Vagina (tissue), 2 donors: ENCODE data around the gene DSTYK. TPM values are rescaled to one million over a fixed set of nuclear protein-coding genes. Genes with fewer than 3 reads are reported as not detected.

Experiments
- DNase-seq, 2 donors: peaks; one replicate each; pipeline ENCODE4 v3.0.0-alpha.2; 2017; ENCODE audit errors: extremely low spot score in 2 of 2
- H3K27ac ChIP-seq: fragments of 200-600 bp; sonication (generic); one replicate; pipeline ENCODE4 v1.5.1; 2019
- H3K27me3 ChIP-seq: fragments of 200-600 bp; sonication (generic); one replicate; pipeline ENCODE4 v1.5.1; 2019
- H3K36me3 ChIP-seq, 2 donors: fragments of 200-600 bp; sonication (generic); one replicate each; pipeline ENCODE4 v1.5.1; 2017 to 2019
- H3K4me1 ChIP-seq: fragments of 200-600 bp; sonication (generic); one replicate; pipeline ENCODE4 v1.5.1; 2019
- H3K4me3 ChIP-seq, 2 donors: fragments of 200-600 bp; sonication (generic); 1 replicate in 1 of 2; 2 replicates in 1 of 2; pipeline ENCODE4 v1.5.1; 2016 to 2019
- H3K9me3 ChIP-seq: fragments of 200-600 bp; sonication (generic); one replicate; pipeline ENCODE4 v1.5.1; 2019
- CTCF ChIP-seq, 3 experiments: fragments of 450-650 bp in 2 of 3; fragments of 200-600 bp in 1 of 3; sonication (generic) in 1 of 3; IDR thresholded peaks; one replicate each; pipeline ENCODE4 v1.5.1; 2017 to 2019; ENCODE audit warnings: antibody characterized with exemption in 3 of 3, mild to moderate bottlenecking in 2 of 3, moderate library complexity in 2 of 3
- POLR2A ChIP-seq, 2 donors: fragments of 450-650 bp; IDR thresholded peaks; one replicate each; pipeline ENCODE4 v1.6.1; 2017; ENCODE audit warnings: antibody characterized with exemption in 2 of 2, mild to moderate bottlenecking in 2 of 2, moderate library complexity in 2 of 2
- POLR2AphosphoS5 ChIP-seq, 2 donors: sonication (generic); formaldehyde crosslinking; IDR thresholded peaks; one replicate each; pipeline ENCODE4 v1.9.0; 2017; ENCODE audit warnings: antibody characterized with exemption in 2 of 2, mild to moderate bottlenecking in 2 of 2, low read depth in 1 of 2; ENCODE audit not compliant: insufficient read depth in 1 of 2
- intact Hi-C: fragments of 100-400 bp; cut with DNase I; formaldehyde crosslinking; loops from one replicate; pipeline ENCODE4 v1.15.1; 2023
- total RNA-seq: library from RNA; depleted of rRNA; stranded (reverse); fragments of >200 nt; gene quantifications from one replicate; pipeline ENCODE4 v1.2.3, GENCODE V29; 2016

The DSTYK gene
- total RNA-seq, 1 donor from 2014 or later = 12.0 TPM

GRCh38 chr1:205214756-205215155 lies 3.3 kb upstream of the DSTYK start:
- Histone ChIP-seq H3K4me3 (no peak overlapping the region), H3K36me3 (no peaks in the 10 kb centered on the region), H3K4me1 (peaks cover 6% of the 10 kb centered on the region), H3K9me3 (no peaks in the 10 kb centered on the region), H3K27ac (no peak overlapping the region), H3K27me3 (no peaks in the 10 kb centered on the region)
- no peak for TF ChIP-seq POLR2AphosphoS5 (IDR thresholded peaks at IDR 0.05; ENCODE audit: insufficient read depth in 1 of 2, low read depth in 1 of 2)
- no peak for TF ChIP-seq CTCF (IDR thresholded peaks at IDR 0.05)
- TF ChIP-seq POLR2A (IDR thresholded peaks at IDR 0.05) = no peak
- intact Hi-C loops = no loop called here
- no peak for DNase-seq

- Histone ChIP-seq H3K9me3 (no peaks in the 10 kb centered on the region), H3K27me3 (no peaks in the 10 kb centered on the region), H3K27ac (peak overlapping the region; percentile 92), H3K4me3 (peak overlapping the region; percentile 58 to 67), H3K36me3 (no peaks in the 10 kb centered on the region), H3K4me1 (peaks cover 26% of the 10 kb centered on the region)
- intact Hi-C loops = no loop called here
- DNase-seq = no peak
- TF ChIP-seq CTCF (IDR thresholded peaks at IDR 0.05) (no peak), POLR2A (IDR thresholded peaks at IDR 0.05) (no peak)
Measured at GRCh38 chr1:205211839-205212536, 486 bp upstream of the DSTYK start.

- TF ChIP-seq CTCF (IDR thresholded peaks at IDR 0.05) = no peak
- TF ChIP-seq POLR2AphosphoS5 (IDR thresholded peaks at IDR 0.05; ENCODE audit: insufficient read depth in 1 of 2, low read depth in 1 of 2) = no peak
- no peak for TF ChIP-seq POLR2A (IDR thresholded peaks at IDR 0.05)
- intact Hi-C loops = no loop called here
Measured at GRCh38 chr1:205210756-205211168, 740 bp downstream of the DSTYK start.

GRCh38 chr1:205208811-205209210 lies 2.7 kb downstream of the DSTYK start:
- intact Hi-C loops = no loop called here
- TF ChIP-seq POLR2AphosphoS5 (IDR thresholded peaks at IDR 0.05; ENCODE audit: insufficient read depth in 1 of 2, low read depth in 1 of 2) (no peak), CTCF (IDR thresholded peaks at IDR 0.05) (no peak), POLR2A (IDR thresholded peaks at IDR 0.05) (no peak)
- Histone ChIP-seq H3K27ac (no peak overlapping the region), H3K9me3 (no peaks in the 10 kb centered on the region), H3K4me3 (no peak overlapping the region), H3K4me1 (peaks cover 50% of the 10 kb centered on the region), H3K36me3 (no peaks in the 10 kb centered on the region), H3K27me3 (no peaks in the 10 kb centered on the region)
- no peak for DNase-seq

More at GRCh38 chr1:205210756-205211168, 740 bp downstream of the DSTYK start:
- no peaks in the 10 kb centered on the region for H3K27me3 ChIP-seq
- DNase-seq = no peak
- H3K27ac ChIP-seq = peak overlapping the region; percentile 92
- peaks cover 34% of the 10 kb centered on the region for H3K4me1 ChIP-seq
- peak overlapping the region; percentile 58 to 67 for H3K4me3 ChIP-seq
- no peaks in the 10 kb centered on the region for H3K36me3 ChIP-seq
- no peaks in the 10 kb centered on the region for H3K9me3 ChIP-seq

- no peaks in the 10 kb centered on the region for H3K9me3 ChIP-seq
- H3K36me3 ChIP-seq = no peaks in the 10 kb centered on the region
- no peak overlapping the region for H3K4me3 ChIP-seq
- no peaks in the 10 kb centered on the region for H3K27me3 ChIP-seq
- intact Hi-C loops = no loop called here
- no peak for TF ChIP-seq POLR2AphosphoS5 (IDR thresholded peaks at IDR 0.05; ENCODE audit: insufficient read depth in 1 of 2, low read depth in 1 of 2)
- TF ChIP-seq CTCF (IDR thresholded peaks at IDR 0.05) = no peak
- no peak for TF ChIP-seq POLR2A (IDR thresholded peaks at IDR 0.05)
- H3K27ac ChIP-seq = no peak overlapping the region
- DNase-seq = no peak
- H3K4me1 ChIP-seq = peaks cover 50% of the 10 kb centered on the region
Measured at GRCh38 chr1:205205055-205205454, 6.4 kb downstream of the DSTYK start.
